GM19395 (cell line): ENCODE measurements around the gene CACNA1B.
"Not testable (repeated sequence)": the region's sequence is repeated elsewhere in the genome, so short reads cannot be mapped to it uniquely, and the experiment has no call there.

ENCODE experiments used
- ATAC-seq: cut with Tn5 transposase; IDR thresholded peaks from one replicate; pipeline ENCODE4 v1.9.1; 2021; ENCODE audit warnings: mild to moderate bottlenecking, moderate library complexity; ENCODE audit not compliant: unreplicated experiment

CACNA1B gene

GRCh38 chr9:138085568-138085967 is 208.0 kb downstream of the CACNA1B start:
- ATAC-seq = no peak

- not testable (repeated sequence) for ATAC-seq
These were observed 214.5 kb downstream of the CACNA1B start for GRCh38 chr9:138092057-138092456.

- no peak for ATAC-seq
These were observed 216.4 kb downstream of the CACNA1B start for GRCh38 chr9:138094028-138094427.

GRCh38 chr9:138095813-138096518 is 218.4 kb downstream of the CACNA1B start:
- ATAC-seq = no peak

GRCh38 chr9:138096519-138096845 is 218.9 kb downstream of the CACNA1B start:
- ATAC-seq = no peak

GRCh38 chr9:138097501-138097991 is 220.0 kb downstream of the CACNA1B start:
- no peak for ATAC-seq

GRCh38 chr9:138098116-138098907 is 220.7 kb downstream of the CACNA1B start:
- no peak for ATAC-seq

GRCh38 chr9:138098908-138099791 is 221.6 kb downstream of the CACNA1B start:
- ATAC-seq = no peak

GRCh38 chr9:138099803-138100598 is 222.4 kb downstream of the CACNA1B start:
- ATAC-seq = no peak

GRCh38 chr9:138100711-138101350 is 223.2 kb downstream of the CACNA1B start:
- no peak for ATAC-seq

- ATAC-seq = no peak
These were observed 224.1 kb downstream of the CACNA1B start for GRCh38 chr9:138101444-138102234.

- no peak for ATAC-seq
These were observed 224.9 kb downstream of the CACNA1B start for GRCh38 chr9:138102246-138103051.

GRCh38 chr9:138103111-138103848 is 225.7 kb downstream of the CACNA1B start:
- no peak for ATAC-seq

- ATAC-seq = no peak
These were observed 226.2 kb downstream of the CACNA1B start for GRCh38 chr9:138103849-138104206.

GRCh38 chr9:138104251-138105122 is 226.9 kb downstream of the CACNA1B start:
- ATAC-seq = no peak

GRCh38 chr9:138105123-138105415 is 227.5 kb downstream of the CACNA1B start:
- no peak for ATAC-seq
